GM12801 (cell line): ENCODE data around the gene RP9.

Experiments
- TF ChIP-seq, protein P1 (sequence below): IDR thresholded peaks from one replicate; pipeline ENCODE4 v1.5.1; 2011; ENCODE audit warnings: control low read depth; ENCODE audit not compliant: insufficient read length; ENCODE audit errors: extremely low read depth

Gene RP9

DNA sequence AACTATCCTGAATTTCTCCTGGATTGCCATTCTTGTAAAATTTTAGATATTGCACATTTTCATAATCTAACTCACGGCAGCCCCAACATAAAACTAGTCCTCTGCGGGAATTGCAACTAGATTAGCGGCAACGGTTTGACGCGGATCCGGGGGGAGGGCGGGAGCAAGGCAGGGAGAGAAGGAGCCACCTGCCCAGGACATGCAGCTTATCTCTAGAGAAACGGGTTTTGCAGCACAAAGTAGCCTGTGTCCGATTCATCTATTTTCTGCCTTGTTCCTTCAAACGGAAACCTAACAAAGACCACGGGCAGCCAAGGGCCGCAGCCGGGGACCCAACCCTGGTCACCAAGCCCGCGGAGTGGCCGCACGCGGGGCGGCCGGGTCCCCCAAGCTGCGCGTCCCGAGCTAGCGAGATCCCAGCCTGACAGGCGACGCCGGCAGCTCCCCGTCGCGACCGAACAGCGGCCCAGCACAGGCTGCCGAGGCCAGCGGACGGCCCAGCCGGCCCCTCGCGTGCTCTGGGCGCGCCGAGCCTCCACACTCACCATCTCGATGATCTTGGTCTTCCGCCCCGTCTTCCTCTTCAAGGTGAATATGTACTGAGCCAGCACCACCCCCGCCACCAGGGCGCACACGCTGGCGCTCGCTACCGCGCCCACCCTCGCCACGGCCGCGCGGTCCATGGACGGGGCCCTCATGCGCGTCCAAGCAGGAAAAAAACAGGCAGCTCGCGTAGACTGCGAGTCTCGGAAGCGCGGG lies 47.0 kb downstream of the RP9 start, which contains the start of gene NT5C3A:
Gene NT5C3A (minus strand): TSS at position 754 of the 759 bp plus-strand sequence. CDS start 71 bp downstream, at position 683.
- TF ChIP-seq, protein P1, sequence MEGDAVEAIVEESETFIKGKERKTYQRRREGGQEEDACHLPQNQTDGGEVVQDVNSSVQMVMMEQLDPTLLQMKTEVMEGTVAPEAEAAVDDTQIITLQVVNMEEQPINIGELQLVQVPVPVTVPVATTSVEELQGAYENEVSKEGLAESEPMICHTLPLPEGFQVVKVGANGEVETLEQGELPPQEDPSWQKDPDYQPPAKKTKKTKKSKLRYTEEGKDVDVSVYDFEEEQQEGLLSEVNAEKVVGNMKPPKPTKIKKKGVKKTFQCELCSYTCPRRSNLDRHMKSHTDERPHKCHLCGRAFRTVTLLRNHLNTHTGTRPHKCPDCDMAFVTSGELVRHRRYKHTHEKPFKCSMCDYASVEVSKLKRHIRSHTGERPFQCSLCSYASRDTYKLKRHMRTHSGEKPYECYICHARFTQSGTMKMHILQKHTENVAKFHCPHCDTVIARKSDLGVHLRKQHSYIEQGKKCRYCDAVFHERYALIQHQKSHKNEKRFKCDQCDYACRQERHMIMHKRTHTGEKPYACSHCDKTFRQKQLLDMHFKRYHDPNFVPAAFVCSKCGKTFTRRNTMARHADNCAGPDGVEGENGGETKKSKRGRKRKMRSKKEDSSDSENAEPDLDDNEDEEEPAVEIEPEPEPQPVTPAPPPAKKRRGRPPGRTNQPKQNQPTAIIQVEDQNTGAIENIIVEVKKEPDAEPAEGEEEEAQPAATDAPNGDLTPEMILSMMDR: no peak

- TF ChIP-seq, protein P1: no peak
These were observed 47.8 kb downstream of the RP9 start for GRCh38 chr7:33061282-33061937.

DNA sequence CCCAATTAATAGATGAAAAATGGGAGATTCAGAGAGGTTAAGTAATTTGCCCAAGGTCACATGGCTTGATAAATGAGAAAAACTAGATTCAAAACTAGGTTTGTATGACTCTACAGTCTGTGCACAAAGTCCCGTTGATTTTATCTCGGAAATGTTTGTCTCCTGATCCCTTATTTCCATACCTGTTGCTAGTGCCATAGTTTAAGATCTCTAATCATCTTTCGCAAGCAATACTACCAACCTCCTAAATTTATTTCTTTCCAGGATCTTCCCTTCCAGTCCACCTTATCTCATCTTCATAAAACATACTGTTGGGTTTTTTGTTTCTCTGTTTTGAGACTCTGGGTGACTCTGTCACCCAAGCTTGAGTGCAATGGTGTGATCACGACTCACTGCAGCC lies 49.6 kb downstream of the RP9 start:
- TF ChIP-seq, protein P1: no peak

- TF ChIP-seq, protein P1: no peak
These were observed 54.0 kb downstream of the RP9 start for GRCh38 chr7:33055158-33055557.

DNA sequence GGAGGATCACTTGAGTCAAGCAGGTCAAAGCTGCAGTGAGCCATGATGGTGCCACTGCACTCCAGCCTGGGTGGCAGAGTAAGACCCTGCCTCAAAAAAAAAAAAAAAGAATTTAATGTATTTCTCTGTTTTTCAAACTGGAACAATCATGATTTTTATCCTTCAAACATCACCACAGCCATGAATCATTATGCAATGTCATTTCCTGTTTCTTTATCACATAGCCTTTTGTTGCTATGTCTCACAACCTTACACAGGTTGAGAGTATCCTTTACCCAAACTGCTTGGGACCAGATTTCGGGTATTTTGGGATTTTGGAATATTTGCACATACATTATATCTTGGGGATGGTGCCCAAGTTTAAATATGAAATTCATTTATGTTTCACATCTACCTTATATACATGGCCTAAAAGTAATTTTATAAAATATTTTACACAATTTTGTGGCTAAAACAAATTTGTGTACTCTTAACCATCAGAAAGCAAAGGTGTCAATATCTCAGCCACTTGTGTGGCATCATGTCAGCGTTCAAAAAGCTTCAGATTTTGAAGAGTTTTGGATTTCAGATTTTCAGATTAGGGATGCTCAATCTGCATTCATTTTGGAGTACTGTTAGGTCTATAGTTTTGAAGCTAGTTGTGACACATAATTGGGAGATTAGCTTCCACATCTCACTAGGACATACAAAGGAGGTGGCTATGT lies 54.8 kb downstream of the RP9 start:
- TF ChIP-seq, protein P1: no peak

DNA sequence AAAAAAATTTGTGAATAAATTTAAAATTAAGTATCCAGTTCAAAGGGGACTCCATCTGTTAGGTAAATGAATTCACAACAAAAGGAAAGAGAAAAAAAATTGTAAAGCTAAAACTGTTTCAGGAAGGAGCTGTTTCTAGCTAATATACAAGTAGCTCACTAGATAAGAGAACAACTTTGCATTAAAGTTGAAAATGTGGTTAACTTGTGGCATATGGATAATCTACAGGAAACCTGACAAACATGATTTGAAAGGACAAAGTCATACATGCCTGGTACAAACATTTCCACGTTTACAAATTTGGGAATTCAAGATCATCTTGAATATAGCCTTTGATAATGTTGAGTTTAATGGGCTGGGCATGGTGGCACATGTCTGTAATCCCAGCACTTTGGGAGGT lies 55.5 kb downstream of the RP9 start:
- TF ChIP-seq, protein P1: no peak
